Measurements from ENCODE around the gene EDDM3A.

DNA sequence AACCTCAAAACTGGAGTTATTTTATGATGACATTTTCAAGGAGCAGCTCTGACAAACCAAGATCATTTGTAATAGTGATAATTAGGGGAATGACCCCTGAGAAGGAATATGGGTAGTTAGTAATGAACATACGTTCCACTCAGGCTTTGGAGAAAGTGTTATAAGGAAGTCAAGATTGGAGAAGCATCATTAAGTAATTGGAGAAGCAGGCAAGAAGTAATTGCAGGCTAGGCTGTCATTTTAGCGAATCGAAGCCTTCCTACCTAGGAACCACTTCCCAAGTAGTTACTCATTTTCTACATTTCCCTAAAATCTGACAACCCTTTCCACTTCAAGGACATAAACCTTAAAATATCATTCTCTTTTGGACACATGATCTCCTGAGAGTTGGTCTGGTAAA, 23.7 kb downstream of the EDDM3A start:
- TF ChIP-seq, protein P1, sequence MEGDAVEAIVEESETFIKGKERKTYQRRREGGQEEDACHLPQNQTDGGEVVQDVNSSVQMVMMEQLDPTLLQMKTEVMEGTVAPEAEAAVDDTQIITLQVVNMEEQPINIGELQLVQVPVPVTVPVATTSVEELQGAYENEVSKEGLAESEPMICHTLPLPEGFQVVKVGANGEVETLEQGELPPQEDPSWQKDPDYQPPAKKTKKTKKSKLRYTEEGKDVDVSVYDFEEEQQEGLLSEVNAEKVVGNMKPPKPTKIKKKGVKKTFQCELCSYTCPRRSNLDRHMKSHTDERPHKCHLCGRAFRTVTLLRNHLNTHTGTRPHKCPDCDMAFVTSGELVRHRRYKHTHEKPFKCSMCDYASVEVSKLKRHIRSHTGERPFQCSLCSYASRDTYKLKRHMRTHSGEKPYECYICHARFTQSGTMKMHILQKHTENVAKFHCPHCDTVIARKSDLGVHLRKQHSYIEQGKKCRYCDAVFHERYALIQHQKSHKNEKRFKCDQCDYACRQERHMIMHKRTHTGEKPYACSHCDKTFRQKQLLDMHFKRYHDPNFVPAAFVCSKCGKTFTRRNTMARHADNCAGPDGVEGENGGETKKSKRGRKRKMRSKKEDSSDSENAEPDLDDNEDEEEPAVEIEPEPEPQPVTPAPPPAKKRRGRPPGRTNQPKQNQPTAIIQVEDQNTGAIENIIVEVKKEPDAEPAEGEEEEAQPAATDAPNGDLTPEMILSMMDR (optimal IDR thresholded peaks at IDR 0.05 in 1 of 3, IDR thresholded peaks at IDR 0.05 in 1 of 3, conservative IDR thresholded peaks at IDR 0.05 in 1 of 3; ENCODE audit: extremely low read depth in 1 of 3, insufficient read depth in 2 of 3, low read length in 3 of 3): no peak
- TF ChIP-seq EZH2 (IDR thresholded peaks at IDR 0.05; ENCODE audit: low read length): no peak

Measured in keratinocyte (primary cell).